Endothelial cell of umbilical vein (primary cell): ENCODE data around the gene C5AR2. TPM values are rescaled to one million over a fixed set of nuclear protein-coding genes. Genes with fewer than 3 reads are reported as not detected.

Experiments
- BruUV-seq: library from RNA; stranded (reverse); fragments of 400-500 nt; replicated peaks from 2 replicates; lab custom pipeline; 2021; lab: Mats Ljungman, UMichigan
- CTCF ChIA-PET: fragments of 300-600, 350-600 bp; sonication (Branson Sonifier 250); formaldehyde crosslinking; loops from one replicate; lab custom pipeline; 2021; ENCODE audit warnings: antibody characterized with exemption, inconsistent platforms; lab: Charles Lee
- POLR2A ChIA-PET: fragments of 300-600, 350-600 bp; sonication (Branson Sonifier 250); formaldehyde crosslinking; loops from one replicate; lab custom pipeline; 2021; ENCODE audit warnings: antibody characterized with exemption, inconsistent platforms; lab: Charles Lee
- DNase-seq: peaks from one replicate; pipeline ENCODE4 v3.0.0-alpha.2; 2011; ENCODE audit warnings: low read depth, low spot score
- FAIRE-seq: peaks from 2 replicates; lab custom pipeline; 2011; peaks lifted over from hg19 to GRCh38; lab: Jason Lieb, UNC
- H2AFZ ChIP-seq: 2 replicates; pipeline ENCODE4 v1.6.0; 2012; ENCODE audit warnings: low read depth, low read length, control low read depth, inconsistent platforms
- H3K27ac ChIP-seq: 2 replicates; pipeline ENCODE4 v1.5.1; 2011; ENCODE audit warnings: low read depth, mild to moderate bottlenecking, control low read depth, low read length, moderate library complexity; ENCODE audit not compliant: insufficient read depth
- H3K27me3 ChIP-seq, 2 experiments: 2 replicates each; pipeline versions ENCODE4 v1.6.0 to v1.6.1; 2011; ENCODE audit warnings: low read length in 2 of 2, mixed read lengths in 1 of 2; ENCODE audit not compliant: control insufficient read depth in 2 of 2, insufficient read depth in 2 of 2
- H3K36me3 ChIP-seq, 2 experiments: 2 replicates in 1 of 2; 3 replicates in 1 of 2; pipeline ENCODE4 v1.5.1; 2011; ENCODE audit warnings: low read length in 2 of 2, mild to moderate bottlenecking in 1 of 2, moderate library complexity in 1 of 2; ENCODE audit not compliant: control insufficient read depth in 2 of 2, insufficient read depth in 2 of 2; ENCODE audit errors: extremely low read depth in 1 of 2
- H3K4me1 ChIP-seq: 3 replicates; pipeline ENCODE4 v1.5.1; 2011; ENCODE audit warnings: mild to moderate bottlenecking, low read length; ENCODE audit not compliant: control insufficient read depth, insufficient read depth; ENCODE audit errors: extremely low read depth
- H3K4me2 ChIP-seq: 2 replicates; pipeline ENCODE4 v1.6.1; 2011; ENCODE audit warnings: low read length, control low read depth, mixed read lengths; ENCODE audit not compliant: insufficient read depth
- H3K4me3 ChIP-seq, 3 experiments: fragments of 200-600 bp in 1 of 3; sonication (generic), shearing (Covaris generic) in 1 of 3; replicated peaks in 1 of 3; 2 replicates each; pipeline ENCODE4 v1.5.1; 2011 to 2016; ENCODE audit warnings: control low read depth in 3 of 3, low read length in 3 of 3, mild to moderate bottlenecking in 2 of 3, inconsistent platforms in 1 of 3, low read depth in 1 of 3, moderate library complexity in 1 of 3; ENCODE audit not compliant: insufficient read depth in 1 of 3
- H3K79me2 ChIP-seq: 2 replicates; pipeline ENCODE4 v1.6.0; 2012; ENCODE audit warnings: low read length, inconsistent platforms; ENCODE audit not compliant: control insufficient read depth, insufficient read depth
- H3K9ac ChIP-seq: replicated peaks from 2 replicates; pipeline ENCODE3; 2011; ENCODE audit warnings: low read length, control low read depth; ENCODE audit not compliant: insufficient read depth; ENCODE audit errors: extremely low read depth
- H3K9me1 ChIP-seq: replicated peaks from 3 replicates; pipeline ENCODE4 v1.6.0; 2011; ENCODE audit warnings: mild to moderate bottlenecking, low read length; ENCODE audit not compliant: control insufficient read depth, insufficient read depth; ENCODE audit errors: extremely low read depth
- H3K9me3 ChIP-seq: replicated peaks from 2 replicates; pipeline ENCODE4 v1.5.1; 2012; ENCODE audit warnings: low read length, inconsistent platforms; ENCODE audit not compliant: control insufficient read depth, insufficient read depth
- H4K20me1 ChIP-seq: replicated peaks from 2 replicates; pipeline ENCODE3; 2011; ENCODE audit warnings: mild to moderate bottlenecking, low read length; ENCODE audit not compliant: control insufficient read depth, insufficient read depth; ENCODE audit errors: extremely low read depth
- EZH2 ChIP-seq: IDR thresholded peaks from 2 replicates; pipeline ENCODE4 v1.6.1; 2012; ENCODE audit warnings: borderline replicate concordance, low read depth, mild to moderate bottlenecking, moderate library complexity, low read length, inconsistent platforms; ENCODE audit not compliant: severe bottlenecking
- FOS ChIP-seq: IDR thresholded peaks from 2 replicates; pipeline ENCODE4 v1.6.1; 2011; ENCODE audit warnings: mild to moderate bottlenecking, low read length, moderate library complexity, borderline replicate concordance; ENCODE audit not compliant: insufficient read depth
- GATA2 ChIP-seq: IDR thresholded peaks from 2 replicates; pipeline ENCODE4 v1.7.0; 2011; ENCODE audit warnings: low read depth, mild to moderate bottlenecking, moderate library complexity, mixed read lengths, low read length; ENCODE audit not compliant: insufficient read length, insufficient read depth
- JUN ChIP-seq: IDR thresholded peaks from 2 replicates; pipeline ENCODE4 v1.6.1; 2011; ENCODE audit warnings: borderline replicate concordance, low read depth; ENCODE audit not compliant: insufficient read length, insufficient read depth
- MYC ChIP-seq: IDR thresholded peaks from one replicate; pipeline ENCODE4 v1.6.1; 2011; ENCODE audit warnings: mild to moderate bottlenecking, low read depth, low read length
- POLR2A ChIP-seq: IDR thresholded peaks from 2 replicates; pipeline ENCODE4 v1.6.1; 2012; ENCODE audit warnings: low read depth, mild to moderate bottlenecking, control low read depth, low read length
- POLR2AphosphoS5 ChIP-seq: IDR thresholded peaks from 2 replicates; pipeline ENCODE4 v1.6.1; 2012; ENCODE audit warnings: low read depth, mild to moderate bottlenecking, control low read depth, low read length, moderate library complexity; ENCODE audit not compliant: insufficient read depth
- dilution Hi-C: fragments of 300-500 bp; cut with MboI; formaldehyde crosslinking; loops from one replicate; pipeline ENCODE4 v1.15.0; 2019; ENCODE audit warnings: low sequenced_read_pairs; ENCODE audit not compliant: extremely low pct_ligation_motif_present
- intact Hi-C: fragments of 100-400 bp; cut with micrococcal nuclease; formaldehyde crosslinking; loops from one replicate; pipeline ENCODE4 v1.10.0; 2022
- polyA plus RNA-seq, 4 experiments: library from polyadenylated mRNA; depleted of rRNA in 3 of 4; stranded (reverse) in 3 of 4; unstranded in 1 of 4; fragments of >200 nt; gene quantifications; 2 replicates each; pipeline versions ENCODE4 v1.2.1 to v1.2.3, GENCODE V29; 2011 to 2012; ENCODE audit warnings: missing spikeins in 1 of 4
- total RNA-seq: library from RNA; stranded (reverse); gene quantifications from 2 replicates; pipeline ENCODE4 v1.2.3, GENCODE V29; 2021
- TF ChIP-seq, protein P1 (sequence below): IDR thresholded peaks from 2 replicates; pipeline ENCODE4 v1.6.1; 2011; ENCODE audit not compliant: insufficient read depth, insufficient read length
- TF ChIP-seq, protein P2 (sequence below), 2 donors: IDR thresholded peaks; 1 replicate in 1 of 2; 2 replicates in 1 of 2; pipeline ENCODE4 v1.5.1; 2011; ENCODE audit warnings: low read length in 2 of 2, mild to moderate bottlenecking in 2 of 2, moderate library complexity in 2 of 2, control low read depth in 1 of 2, inconsistent platforms in 1 of 2, low read depth in 1 of 2; ENCODE audit not compliant: insufficient read depth in 1 of 2; ENCODE audit errors: extremely low read depth in 1 of 2

C5AR2 gene
- total and polyA plus RNA-seq, 2 donors (not counting 3 experiments of a cell fraction or from before 2014, with no cell fraction given), result not detected

DNA sequence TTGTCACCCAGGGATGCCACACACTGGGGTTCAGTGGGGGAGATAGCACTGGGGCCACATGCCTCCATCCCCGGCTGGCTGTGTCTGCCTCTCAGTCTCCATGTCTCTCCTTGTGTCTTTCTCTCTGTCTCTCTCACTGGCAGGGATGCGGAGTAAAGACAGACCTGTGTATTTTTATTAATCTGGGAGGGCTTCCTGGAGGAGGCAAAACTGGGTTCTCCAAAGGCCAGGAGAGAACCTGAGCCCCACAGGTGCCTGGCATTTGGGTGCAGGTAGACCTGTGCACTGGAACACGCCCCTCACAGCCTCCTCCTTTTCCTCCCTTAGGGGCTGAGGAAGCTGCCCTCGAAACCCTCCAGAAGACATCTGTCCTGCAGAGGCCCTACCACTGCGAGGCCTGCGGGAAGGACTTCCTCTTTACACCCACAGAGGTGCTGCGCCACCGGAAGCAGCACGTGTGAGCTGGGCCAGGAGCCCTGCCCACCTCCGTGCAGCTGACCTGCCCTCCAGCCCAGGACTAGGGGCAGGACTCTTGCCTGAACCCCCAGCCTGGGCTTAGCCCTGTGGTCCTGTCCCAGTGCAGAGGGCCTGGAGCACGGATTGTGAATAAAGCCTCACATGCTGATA lies 49.8 kb downstream of the C5AR2 start:
- Histone ChIP-seq H4K20me1 (no peaks in the 10 kb centered on the region), H3K9me1 (no peaks in the 10 kb centered on the region), H3K36me3 (peaks cover 5 to 43% of the 10 kb centered on the region in 2 experiments), H3K79me2 (no peaks in the 10 kb centered on the region), H2AFZ (no peak overlapping the region), H3K27ac (no peak overlapping the region), H3K4me3 (no peak overlapping the region), H3K9me3 (no peaks in the 10 kb centered on the region), H3K27me3 (no peaks in the 10 kb centered on the region), H3K9ac (no peak overlapping the region), H3K4me1 (no peaks in the 10 kb centered on the region), H3K4me2 (no peak overlapping the region)
- BruUV-seq, result no TSS peak
- TF ChIP-seq MYC, result no peak
- TF ChIP-seq EZH2, result no peak
- TF ChIP-seq GATA2, result no peak
- TF ChIP-seq, protein P1, sequence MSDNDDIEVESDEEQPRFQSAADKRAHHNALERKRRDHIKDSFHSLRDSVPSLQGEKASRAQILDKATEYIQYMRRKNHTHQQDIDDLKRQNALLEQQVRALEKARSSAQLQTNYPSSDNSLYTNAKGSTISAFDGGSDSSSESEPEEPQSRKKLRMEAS, result no peak
- no peak for TF ChIP-seq POLR2AphosphoS5
- TF ChIP-seq POLR2A, result no peak
- TF ChIP-seq, protein P2, sequence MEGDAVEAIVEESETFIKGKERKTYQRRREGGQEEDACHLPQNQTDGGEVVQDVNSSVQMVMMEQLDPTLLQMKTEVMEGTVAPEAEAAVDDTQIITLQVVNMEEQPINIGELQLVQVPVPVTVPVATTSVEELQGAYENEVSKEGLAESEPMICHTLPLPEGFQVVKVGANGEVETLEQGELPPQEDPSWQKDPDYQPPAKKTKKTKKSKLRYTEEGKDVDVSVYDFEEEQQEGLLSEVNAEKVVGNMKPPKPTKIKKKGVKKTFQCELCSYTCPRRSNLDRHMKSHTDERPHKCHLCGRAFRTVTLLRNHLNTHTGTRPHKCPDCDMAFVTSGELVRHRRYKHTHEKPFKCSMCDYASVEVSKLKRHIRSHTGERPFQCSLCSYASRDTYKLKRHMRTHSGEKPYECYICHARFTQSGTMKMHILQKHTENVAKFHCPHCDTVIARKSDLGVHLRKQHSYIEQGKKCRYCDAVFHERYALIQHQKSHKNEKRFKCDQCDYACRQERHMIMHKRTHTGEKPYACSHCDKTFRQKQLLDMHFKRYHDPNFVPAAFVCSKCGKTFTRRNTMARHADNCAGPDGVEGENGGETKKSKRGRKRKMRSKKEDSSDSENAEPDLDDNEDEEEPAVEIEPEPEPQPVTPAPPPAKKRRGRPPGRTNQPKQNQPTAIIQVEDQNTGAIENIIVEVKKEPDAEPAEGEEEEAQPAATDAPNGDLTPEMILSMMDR (IDR thresholded peaks at IDR 0.05; ENCODE audit: extremely low read depth in 1 of 2, insufficient read depth in 1 of 2, low read depth in 1 of 2, low read length in 2 of 2), result no peak
- TF ChIP-seq FOS, result no peak
- TF ChIP-seq JUN, result no peak
- dilution Hi-C loops (no loop called here), intact Hi-C loops (no loop called here)
- CTCF ChIA-PET, result interaction anchor here (1.2 kb wide), 1 partner anchor 10 kb away, joined by 5 read pairs; no protein-coding TSS in a partner anchor
- no peak for FAIRE-seq
- no peak for DNase-seq
- POLR2A ChIA-PET, result no interaction called here
